BLaER1 (cell line): ENCODE measurements around the gene TFDP1.
A peak's percentile ranks its signal among the peaks of the same experiment; 100 is the strongest.

Source experiments
- H3K27ac ChIP-seq: shearing (Covaris generic); formaldehyde crosslinking; 2 replicates; pipeline ENCODE4 v1.8.1; 2022
- H3K27me3 ChIP-seq: shearing (Covaris generic); formaldehyde crosslinking; 2 replicates; pipeline ENCODE4 v1.8.1; 2022
- H3K36me3 ChIP-seq: shearing (Covaris generic); formaldehyde crosslinking; 2 replicates; pipeline ENCODE4 v1.8.1; 2022
- H3K4me1 ChIP-seq: shearing (Covaris generic); formaldehyde crosslinking; 2 replicates; pipeline ENCODE4 v1.8.1; 2022
- H3K4me2 ChIP-seq: shearing (Covaris generic); formaldehyde crosslinking; 2 replicates; pipeline ENCODE4 v1.8.1; 2022
- H3K4me3 ChIP-seq: shearing (Covaris generic); formaldehyde crosslinking; 2 replicates; pipeline ENCODE4 v1.8.1; 2022
- H3K9ac ChIP-seq: shearing (Covaris generic); formaldehyde crosslinking; 2 replicates; pipeline ENCODE4 v1.8.1; 2022
- H3K9me3 ChIP-seq: shearing (Covaris generic); formaldehyde crosslinking; 2 replicates; pipeline ENCODE4 v1.8.1; 2022
- H4K20me1 ChIP-seq: shearing (Covaris generic); formaldehyde crosslinking; 2 replicates; pipeline ENCODE4 v1.8.1; 2022
- Cebpa-rat ChIP-seq: shearing (Covaris generic); IDR thresholded peaks from 2 replicates; pipeline ENCODE4 v1.8.1; 2022

Gene TFDP1

DNA sequence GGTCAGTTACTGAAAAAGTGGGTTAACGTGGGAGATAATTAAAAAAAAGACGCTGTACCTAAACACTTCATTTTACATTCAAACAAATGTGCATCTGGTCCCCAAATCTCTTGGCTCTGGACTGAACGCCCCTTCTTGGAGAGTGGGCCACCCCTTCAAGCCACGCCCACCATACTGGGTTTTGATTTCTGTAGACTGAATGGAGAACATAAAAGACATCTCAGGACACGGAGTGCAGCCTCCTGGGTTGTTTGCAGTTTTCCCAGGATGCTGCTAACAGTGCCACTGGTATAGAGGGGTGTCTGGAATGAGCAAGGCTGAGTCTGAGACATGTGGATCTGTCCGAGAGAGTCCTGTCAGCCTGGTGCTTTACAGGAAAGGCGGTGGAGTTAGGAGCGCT, 10.6 kb downstream of the TFDP1 start:
- H3K4me1 ChIP-seq, result no peaks in the 10 kb centered on the region
- H3K36me3 ChIP-seq, result peaks cover 93% of the 10 kb centered on the region
- peaks cover 100% of the 10 kb centered on the region for H4K20me1 ChIP-seq
- no peaks in the 10 kb centered on the region for H3K27me3 ChIP-seq
- H3K9ac ChIP-seq, result no peak overlapping the region
- no peak overlapping the region for H3K4me2 ChIP-seq
- no peak for TF ChIP-seq Cebpa-rat
- H3K9me3 ChIP-seq, result peaks cover 49% of the 10 kb centered on the region
- no peak overlapping the region for H3K4me3 ChIP-seq
- H3K27ac ChIP-seq, result no peak overlapping the region

DNA sequence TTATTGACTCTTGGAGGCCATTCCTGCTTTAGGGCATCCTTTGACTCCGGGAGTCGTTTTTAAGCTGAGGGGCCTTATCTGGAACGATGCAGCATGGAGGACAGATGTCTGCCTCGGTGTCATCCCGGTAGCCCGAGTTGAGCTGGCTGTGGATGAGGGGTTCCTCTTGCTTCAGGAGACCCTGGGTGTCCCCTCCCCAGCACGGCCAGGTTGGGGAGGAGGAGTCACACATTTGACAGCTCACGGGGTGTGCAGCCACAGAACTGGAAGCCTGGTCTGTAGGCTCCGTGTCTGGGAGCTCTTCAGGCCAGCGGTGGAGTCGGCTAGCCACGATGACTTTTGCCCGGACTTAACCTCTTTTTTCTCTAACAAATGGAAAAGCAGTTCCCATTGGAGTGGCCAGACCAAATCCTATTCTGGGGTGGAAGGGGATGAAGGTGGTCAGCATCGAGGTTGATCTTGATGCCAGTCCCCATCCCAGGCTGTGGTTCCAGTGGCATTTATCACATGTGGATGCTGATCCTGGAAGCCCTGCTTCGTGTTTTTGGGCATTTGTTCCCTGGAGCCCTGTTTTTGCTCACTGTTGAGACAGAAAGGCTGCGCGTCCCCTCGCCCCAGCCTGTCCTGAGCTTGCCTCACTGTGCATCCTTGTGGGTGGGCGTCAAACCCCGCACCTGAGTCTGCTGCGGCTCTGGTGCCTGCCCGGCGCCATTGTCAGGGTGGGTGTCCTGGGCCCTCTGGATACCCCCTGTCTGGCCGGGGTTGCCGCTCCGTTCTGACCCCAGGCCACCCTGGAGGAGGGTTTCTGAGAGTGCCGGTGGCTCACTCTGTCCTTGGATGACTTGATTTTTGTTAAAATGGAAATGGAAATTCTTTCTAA, 12.0 kb downstream of the TFDP1 start:
- H3K4me3 ChIP-seq, result no peak overlapping the region
- peaks cover 56% of the 10 kb centered on the region for H3K9me3 ChIP-seq
- no peaks in the 10 kb centered on the region; the same call in 1 of the 2 replicates for H3K4me1 ChIP-seq
- no peak overlapping the region for H3K9ac ChIP-seq
- H3K36me3 ChIP-seq, result peaks cover 99% of the 10 kb centered on the region
- no peak overlapping the region for H3K4me2 ChIP-seq
- H4K20me1 ChIP-seq, result peaks cover 100% of the 10 kb centered on the region
- H3K27ac ChIP-seq, result no peak overlapping the region
- no peaks in the 10 kb centered on the region for H3K27me3 ChIP-seq
- no peak for TF ChIP-seq Cebpa-rat

DNA sequence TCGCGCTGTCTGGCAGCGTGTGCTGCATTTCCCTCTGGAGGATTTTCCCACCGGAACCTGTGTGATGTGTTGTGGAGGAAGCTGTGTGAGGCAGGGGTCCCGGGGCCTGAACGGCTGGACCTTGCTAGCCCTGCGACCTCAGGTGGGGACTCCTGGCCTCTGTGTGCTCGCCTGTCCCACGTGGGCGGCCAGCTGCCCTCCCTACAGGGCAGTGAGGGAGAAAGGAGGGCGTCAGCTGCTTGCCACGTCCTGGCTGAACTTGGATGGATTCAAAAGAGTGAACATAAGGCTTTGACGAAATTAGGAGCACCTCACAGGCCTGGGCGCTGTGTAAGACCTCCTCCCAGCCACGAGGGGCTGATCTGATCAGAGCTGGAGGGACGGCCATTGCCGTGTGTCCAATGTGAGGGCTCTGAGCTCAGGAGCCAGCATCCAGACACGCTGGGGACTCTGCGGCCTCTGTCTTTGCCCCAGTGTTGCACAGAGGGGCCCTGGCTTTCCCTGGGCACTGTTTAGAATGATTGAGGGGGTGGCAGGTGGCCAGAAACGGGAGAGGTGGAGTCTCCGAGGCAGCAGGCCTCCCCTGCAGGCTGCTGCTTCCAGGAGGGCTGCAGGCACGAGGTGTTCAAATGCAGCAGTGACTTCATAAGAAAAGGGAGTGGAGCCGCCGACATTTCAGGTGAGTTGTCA, 13.0 kb downstream of the TFDP1 start:
- Histone ChIP-seq H3K4me1 (peaks cover 6% of the 10 kb centered on the region), H4K20me1 (peaks cover 100% of the 10 kb centered on the region), H3K27ac (no peak overlapping the region), H3K9me3 (peaks cover 56% of the 10 kb centered on the region), H3K36me3 (peaks cover 99% of the 10 kb centered on the region), H3K27me3 (no peaks in the 10 kb centered on the region), H3K9ac (no peak overlapping the region), H3K4me2 (no peak overlapping the region), H3K4me3 (no peak overlapping the region; the same call in 1 of the 2 replicates)
- no peak for TF ChIP-seq Cebpa-rat

DNA sequence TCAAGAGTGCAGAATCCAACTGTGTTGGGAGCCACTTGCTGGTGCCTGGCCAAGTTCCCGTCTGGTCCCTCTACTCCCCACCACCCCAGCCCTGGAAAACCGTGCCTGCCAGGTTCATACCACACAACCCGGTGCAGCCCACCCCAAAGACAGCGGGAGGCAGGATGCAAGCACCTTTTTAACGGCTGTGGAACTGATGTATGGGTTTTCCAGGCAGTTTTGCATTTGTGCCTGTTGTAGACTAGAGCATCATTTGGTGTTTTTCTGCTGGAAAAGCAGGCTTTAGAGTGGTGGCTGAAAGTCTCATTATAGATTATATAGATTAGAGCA, 13.5 kb downstream of the TFDP1 start:
- no peak overlapping the region for H3K27ac ChIP-seq
- H4K20me1 ChIP-seq, result peaks cover 100% of the 10 kb centered on the region
- TF ChIP-seq Cebpa-rat, result no peak

DNA sequence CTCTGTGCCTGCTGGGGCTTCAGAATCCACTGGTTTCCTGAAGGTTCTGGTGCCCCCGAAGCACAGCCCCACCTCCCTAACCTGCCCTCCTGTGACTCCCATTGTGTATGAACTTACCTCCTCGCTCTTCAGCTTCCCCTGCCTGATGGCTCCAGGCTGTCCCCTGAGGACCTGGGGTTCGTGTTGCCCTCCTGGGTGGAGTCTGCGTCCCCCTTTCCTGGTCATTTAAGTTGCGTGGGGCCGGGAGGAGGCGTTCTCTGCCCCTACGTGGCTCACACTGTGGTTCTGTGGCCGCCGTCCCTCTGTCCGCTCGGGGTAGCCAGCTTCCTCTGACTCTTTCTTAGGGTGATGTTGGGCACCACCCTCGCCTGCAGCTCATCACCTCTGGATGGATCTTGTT, 13.9 kb downstream of the TFDP1 start:
- Histone ChIP-seq H3K27me3 (no peaks in the 10 kb centered on the region), H3K9me3 (peaks cover 56% of the 10 kb centered on the region), H3K36me3 (peaks cover 99% of the 10 kb centered on the region), H3K27ac (no peak overlapping the region), H3K9ac (no peak overlapping the region), H3K4me1 (peaks cover 15% of the 10 kb centered on the region), H3K4me2 (no peak overlapping the region), H4K20me1 (peaks cover 100% of the 10 kb centered on the region), H3K4me3 (no peak overlapping the region)
- no peak for TF ChIP-seq Cebpa-rat

More for the DNA sequence above, 13.5 kb downstream of the TFDP1 start:
- H3K4me3 ChIP-seq, result no peak overlapping the region
- H3K36me3 ChIP-seq, result peaks cover 99% of the 10 kb centered on the region
- no peak overlapping the region for H3K4me2 ChIP-seq
- no peak overlapping the region for H3K9ac ChIP-seq
- H3K4me1 ChIP-seq, result peaks cover 11% of the 10 kb centered on the region
- H3K27me3 ChIP-seq, result no peaks in the 10 kb centered on the region
- H3K9me3 ChIP-seq, result peaks cover 56% of the 10 kb centered on the region

DNA sequence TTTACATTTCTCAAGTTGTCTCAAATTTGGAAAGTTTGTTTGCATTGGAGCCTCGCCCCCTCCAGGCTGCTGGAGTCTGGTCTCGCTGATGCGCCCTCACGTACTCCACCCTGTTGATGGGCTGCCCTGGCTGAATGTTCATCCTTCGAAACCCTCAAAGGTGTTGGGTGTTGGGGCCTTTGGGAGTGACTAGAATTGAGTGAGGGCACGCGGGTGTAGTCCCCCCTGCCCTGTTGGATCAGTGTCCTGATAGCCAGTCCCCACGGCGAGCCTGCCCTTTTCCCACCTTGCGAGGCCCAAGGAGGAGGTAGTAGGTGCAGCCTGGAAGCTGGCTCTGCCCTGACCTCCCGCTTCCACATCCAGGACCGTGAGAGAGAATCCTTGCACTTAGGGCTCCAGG, 14.8 kb downstream of the TFDP1 start:
- Histone ChIP-seq H3K36me3 (peaks cover 98% of the 10 kb centered on the region), H3K4me3 (no peak overlapping the region), H3K9ac (no peak overlapping the region), H3K27ac (no peak overlapping the region), H3K27me3 (no peaks in the 10 kb centered on the region), H3K4me1 (peaks cover 24% of the 10 kb centered on the region), H4K20me1 (peaks cover 100% of the 10 kb centered on the region), H3K9me3 (peaks cover 56% of the 10 kb centered on the region), H3K4me2 (no peak overlapping the region)
- no peak for TF ChIP-seq Cebpa-rat

DNA sequence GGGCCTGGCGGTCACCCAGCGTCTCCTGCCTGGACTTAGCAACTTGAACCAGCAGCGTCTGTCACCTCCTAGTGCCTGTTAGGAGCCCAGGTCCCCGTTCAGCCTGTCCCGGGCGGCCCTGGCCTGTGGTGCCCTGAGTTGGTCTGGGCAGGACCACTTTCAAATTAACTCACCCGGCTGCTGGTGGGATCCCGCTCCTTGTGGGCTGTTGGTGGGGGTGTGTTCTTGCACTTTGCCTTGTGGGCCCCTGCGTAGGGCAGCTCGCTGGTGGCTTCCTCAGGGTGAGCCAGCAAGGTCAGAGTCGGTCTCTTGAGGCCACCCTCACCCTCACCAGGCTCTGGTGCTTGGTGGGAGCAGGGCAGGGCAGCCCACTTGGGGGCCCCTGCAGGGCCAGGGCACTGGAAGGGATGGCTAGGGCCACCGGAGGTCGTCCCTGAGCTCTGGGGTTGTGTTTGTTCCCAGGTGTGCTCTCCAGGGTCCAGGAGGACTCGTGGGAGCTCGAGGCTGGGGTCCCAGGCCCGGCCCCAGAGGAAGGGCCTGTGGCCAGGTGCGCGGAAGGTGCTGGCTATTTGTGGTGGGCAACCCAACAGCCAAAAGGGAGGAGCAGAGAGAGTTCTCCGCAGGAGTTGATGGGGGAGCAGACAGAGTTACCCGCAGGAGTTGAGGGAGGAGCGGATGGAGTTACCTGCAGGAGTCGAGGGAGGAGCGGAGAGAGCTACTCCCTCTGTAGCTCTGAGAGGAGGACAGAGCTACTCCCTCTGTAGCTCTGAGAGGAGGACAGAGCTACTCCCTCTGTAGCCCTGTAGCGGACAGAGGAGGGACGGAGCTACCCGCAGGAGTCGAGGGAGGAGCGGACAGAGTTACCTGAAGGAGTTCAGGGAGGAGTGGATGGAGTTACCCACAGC, 16.9 kb downstream of the TFDP1 start:
- no peak overlapping the region for H3K9ac ChIP-seq
- H3K27me3 ChIP-seq, result no peaks in the 10 kb centered on the region
- H3K4me2 ChIP-seq, result no peak overlapping the region
- 0 out of 2 replicates have a peak overlapping the region, but pooled peaks have one; percentile 9 for H3K27ac ChIP-seq
- H3K4me3 ChIP-seq, result no peak overlapping the region
- H3K36me3 ChIP-seq, result peaks cover 98% of the 10 kb centered on the region
- peaks cover 43% of the 10 kb centered on the region for H3K4me1 ChIP-seq
- TF ChIP-seq Cebpa-rat, result no peak
- peaks cover 100% of the 10 kb centered on the region for H4K20me1 ChIP-seq
- H3K9me3 ChIP-seq, result peaks cover 44% of the 10 kb centered on the region

DNA sequence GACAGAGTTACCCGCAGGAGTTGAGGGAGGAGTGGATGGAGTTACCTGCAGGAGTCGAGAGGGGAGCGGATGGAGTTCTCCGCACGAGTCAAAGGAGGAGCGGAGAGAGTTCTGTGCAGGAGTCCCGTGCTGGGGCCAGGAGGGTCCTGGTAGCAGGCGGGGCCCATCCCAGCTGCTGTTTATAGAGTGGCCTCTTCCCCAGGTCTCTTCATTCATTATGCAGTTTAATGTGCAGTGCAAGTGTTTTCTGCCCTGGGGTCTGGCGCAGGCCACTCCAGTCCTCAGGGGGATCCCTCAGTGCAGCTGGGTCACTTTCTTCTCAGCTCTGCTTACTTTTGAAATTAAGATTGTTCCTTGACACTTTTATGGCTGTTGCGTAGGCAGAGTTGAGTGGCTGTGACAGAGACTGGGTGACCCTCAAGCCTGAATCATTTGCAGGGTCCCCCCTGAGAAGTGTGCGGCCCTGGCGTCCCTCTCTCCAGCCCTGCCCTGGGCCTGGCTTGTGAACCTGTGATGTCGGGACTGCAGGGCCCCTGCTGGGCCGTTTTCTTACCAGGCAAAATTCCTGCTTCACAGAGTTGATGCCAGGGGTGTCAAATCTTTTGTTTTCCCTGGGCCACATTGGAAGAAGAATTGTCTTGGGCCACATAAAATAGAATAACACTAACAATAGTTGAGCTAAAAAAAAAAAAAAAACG, 17.9 kb downstream of the TFDP1 start:
- no peak overlapping the region for H3K9ac ChIP-seq

DNA sequence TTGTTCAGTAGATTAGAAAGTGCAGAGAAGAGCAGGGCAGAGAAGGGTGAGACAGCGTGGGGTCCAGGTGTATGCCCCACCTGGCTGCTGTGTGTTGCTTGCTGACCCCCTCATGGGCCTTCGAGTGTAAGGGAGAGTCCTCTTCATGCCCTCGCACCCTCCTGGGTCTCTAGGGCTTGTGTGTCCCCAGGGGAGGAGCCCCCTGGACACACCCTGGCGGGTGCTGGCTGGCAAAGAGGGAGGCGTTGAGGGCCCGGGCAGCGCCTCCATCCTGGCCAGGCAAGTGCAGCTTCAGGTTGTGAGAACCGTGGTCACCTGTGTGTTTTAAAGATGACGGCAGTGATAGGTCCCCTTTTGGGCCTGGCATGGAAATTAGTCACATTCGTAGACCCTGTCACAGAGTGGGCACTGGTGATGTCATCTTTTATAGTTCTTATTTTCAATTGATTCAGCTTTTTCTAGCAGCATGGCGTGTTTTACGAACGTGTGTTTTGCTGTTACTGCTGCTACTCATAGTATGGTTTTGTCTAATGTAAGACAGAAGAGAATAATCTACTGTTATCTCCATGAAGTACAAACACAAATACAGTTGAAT, 18.7 kb downstream of the TFDP1 start:
- H3K27me3 ChIP-seq, result no peaks in the 10 kb centered on the region
- no peak for TF ChIP-seq Cebpa-rat
- H3K4me3 ChIP-seq, result no peak overlapping the region
- no peak overlapping the region for H3K9ac ChIP-seq
- H3K27ac ChIP-seq, result no peak overlapping the region
- H3K36me3 ChIP-seq, result peaks cover 98% of the 10 kb centered on the region
- H3K9me3 ChIP-seq, result peaks cover 26% of the 10 kb centered on the region
- peaks cover 61% of the 10 kb centered on the region for H3K4me1 ChIP-seq
- H4K20me1 ChIP-seq, result peaks cover 100% of the 10 kb centered on the region
- H3K4me2 ChIP-seq, result no peak overlapping the region; the same call in 1 of the 2 replicates

More for the DNA sequence above, 17.9 kb downstream of the TFDP1 start:
- peaks cover 34% of the 10 kb centered on the region for H3K9me3 ChIP-seq
- H3K4me3 ChIP-seq, result no peak overlapping the region
- H4K20me1 ChIP-seq, result peaks cover 100% of the 10 kb centered on the region
- no peaks in the 10 kb centered on the region for H3K27me3 ChIP-seq
- no peak overlapping the region for H3K27ac ChIP-seq
- peaks cover 98% of the 10 kb centered on the region for H3K36me3 ChIP-seq
- TF ChIP-seq Cebpa-rat, result no peak
- H3K4me2 ChIP-seq, result no peak overlapping the region
- peaks cover 53% of the 10 kb centered on the region for H3K4me1 ChIP-seq
